Measurements from ENCODE around the gene RIPOR2.
"Not testable (repeated sequence)": the region's sequence is repeated elsewhere in the genome, so short reads cannot be mapped to it uniquely, and the experiment has no call there.

RIPOR2 gene

GRCh38 chr6:24926647-24927046, 9.1 kb downstream of the RIPOR2 start:
- DNase-seq (ENCODE audit: low read depth in 2 of 2), result not testable (repeated sequence)

GRCh38 chr6:24926192-24926591, 9.6 kb downstream of the RIPOR2 start:
- no peak for DNase-seq (ENCODE audit: low read depth in 2 of 2)

GRCh38 chr6:24925661-24926060, 10.1 kb downstream of the RIPOR2 start:
- DNase-seq (ENCODE audit: low read depth in 2 of 2), result no peak

GRCh38 chr6:24924580-24925356, 11.0 kb downstream of the RIPOR2 start:
- DNase-seq (ENCODE audit: low read depth in 2 of 2), result no peak

GRCh38 chr6:24923885-24924401, 11.8 kb downstream of the RIPOR2 start:
- DNase-seq (ENCODE audit: low read depth in 2 of 2), result no peak

- DNase-seq (ENCODE audit: low read depth in 2 of 2), result no peak
These were observed 12.9 kb downstream of the RIPOR2 start for GRCh38 chr6:24922814-24923213.

GRCh38 chr6:24922170-24922569, 13.6 kb downstream of the RIPOR2 start:
- DNase-seq (ENCODE audit: low read depth in 2 of 2), result no peak

GRCh38 chr6:24920136-24920535, 15.6 kb downstream of the RIPOR2 start:
- no peak for DNase-seq (ENCODE audit: low read depth in 2 of 2)

GRCh38 chr6:24919056-24919892, 16.5 kb downstream of the RIPOR2 start:
- no peak for DNase-seq (ENCODE audit: low read depth in 2 of 2)

- no peak for DNase-seq (ENCODE audit: low read depth in 2 of 2)
These were observed 17.1 kb downstream of the RIPOR2 start for GRCh38 chr6:24918641-24919055.

- DNase-seq (ENCODE audit: low read depth in 2 of 2), result no peak
These were observed 19.3 kb downstream of the RIPOR2 start for GRCh38 chr6:24916496-24916895.

GRCh38 chr6:24915641-24916040, 20.1 kb downstream of the RIPOR2 start:
- DNase-seq (ENCODE audit: low read depth in 2 of 2), result no peak

- not testable (repeated sequence) for DNase-seq (ENCODE audit: low read depth in 2 of 2)
These were observed 21.7 kb downstream of the RIPOR2 start for GRCh38 chr6:24914082-24914481.

GRCh38 chr6:24911796-24912382, 23.9 kb downstream of the RIPOR2 start:
- DNase-seq (ENCODE audit: low read depth in 2 of 2), result no peak

GRCh38 chr6:24910961-24911725, 24.6 kb downstream of the RIPOR2 start:
- DNase-seq (ENCODE audit: low read depth in 2 of 2), result no peak

- no peak for DNase-seq (ENCODE audit: low read depth in 2 of 2)
These were observed 25.3 kb downstream of the RIPOR2 start for GRCh38 chr6:24910331-24910960.

- DNase-seq (ENCODE audit: low read depth in 2 of 2), result no peak
These were observed 26.2 kb downstream of the RIPOR2 start for GRCh38 chr6:24909241-24910216.

- no peak for DNase-seq (ENCODE audit: low read depth in 2 of 2)
These were observed 27.1 kb downstream of the RIPOR2 start for GRCh38 chr6:24908650-24909035.

GRCh38 chr6:24907919-24908649, 27.7 kb downstream of the RIPOR2 start:
- DNase-seq (ENCODE audit: low read depth in 2 of 2), result no peak

Measured in stimulated activated CD8-positive, alpha-beta memory T cell treated with anti-CD3 and anti-CD28 coated beads, Interleukin-2, amount 100 ng/mL, for 1 hour (primary cell).